Astrocyte (in vitro differentiated cells and primary cell): Measurements from ENCODE around the gene MS4A4A. TPM values are rescaled to one million over a fixed set of nuclear protein-coding genes. Genes with fewer than 3 reads are reported as not detected.

Experiments used
- DNase-seq: peaks from one replicate; pipeline ENCODE4 v3.0.0-alpha.2; 2010; ENCODE audit warnings: low read depth
- FAIRE-seq: peaks from 2 replicates; lab custom pipeline; 2011; peaks lifted over from hg19 to GRCh38; lab: Jason Lieb, UNC
- H2AFZ ChIP-seq: 2 replicates; pipeline ENCODE4 v1.6.0; 2012; ENCODE audit warnings: low read depth, low read length, inconsistent platforms
- H3K27ac ChIP-seq: 2 replicates; pipeline ENCODE4 v1.5.1; 2011; ENCODE audit warnings: low read depth, low read length, inconsistent platforms
- H3K27me3 ChIP-seq: 2 replicates; pipeline ENCODE4 v1.6.0; 2011; ENCODE audit warnings: low read length, inconsistent platforms; ENCODE audit not compliant: insufficient read depth
- H3K36me3 ChIP-seq: 2 replicates; pipeline ENCODE4 v1.5.1; 2011; ENCODE audit warnings: low read length, inconsistent platforms; ENCODE audit not compliant: insufficient read depth
- H3K4me1 ChIP-seq: 2 replicates; pipeline ENCODE4 v1.5.1; 2011; ENCODE audit warnings: low read length, inconsistent platforms; ENCODE audit not compliant: insufficient read depth
- H3K4me2 ChIP-seq: 2 replicates; pipeline ENCODE4 v1.6.0; 2012; ENCODE audit warnings: low read length, inconsistent platforms
- H3K4me3 ChIP-seq: 2 replicates; pipeline ENCODE4 v1.5.1; 2011; ENCODE audit warnings: low read depth, mild to moderate bottlenecking, low read length, inconsistent platforms; ENCODE audit not compliant: insufficient read depth
- H3K79me2 ChIP-seq: 2 replicates; pipeline ENCODE4 v1.6.0; 2012; ENCODE audit warnings: mild to moderate bottlenecking, low read length, inconsistent platforms; ENCODE audit not compliant: insufficient read depth
- H3K9ac ChIP-seq: 2 replicates; pipeline ENCODE4 v1.6.0; 2012; ENCODE audit warnings: mild to moderate bottlenecking, low read length, inconsistent platforms
- H3K9me3 ChIP-seq: 2 replicates; pipeline ENCODE4 v1.5.1; 2012; ENCODE audit warnings: low read depth, mild to moderate bottlenecking, low read length, inconsistent platforms; ENCODE audit not compliant: insufficient read depth
- H4K20me1 ChIP-seq: 2 replicates; pipeline ENCODE4 v1.6.0; 2012; ENCODE audit warnings: low read length, inconsistent platforms; ENCODE audit not compliant: insufficient read depth
- H3K27ac Mint-ChIP-seq: one replicate; pipeline ENCODE4 v1.8.0; 2021; ENCODE audit warnings: mild to moderate bottlenecking, mixed read lengths; ENCODE audit not compliant: unreplicated experiment
- H3K27me3 Mint-ChIP-seq: one replicate; pipeline ENCODE4 v1.8.0; 2021; ENCODE audit warnings: low read depth, mixed read lengths; ENCODE audit not compliant: unreplicated experiment
- H3K36me3 Mint-ChIP-seq: one replicate; pipeline ENCODE4 v1.8.0; 2021; ENCODE audit warnings: low read depth, mixed read lengths; ENCODE audit not compliant: unreplicated experiment
- H3K4me1 Mint-ChIP-seq: one replicate; pipeline ENCODE4 v1.8.0; 2021; ENCODE audit warnings: low read depth, mixed read lengths; ENCODE audit not compliant: unreplicated experiment
- H3K4me3 Mint-ChIP-seq: one replicate; pipeline ENCODE4 v1.8.0; 2021; ENCODE audit warnings: mild to moderate bottlenecking, moderate library complexity, mixed read lengths; ENCODE audit not compliant: unreplicated experiment
- H3K9me3 Mint-ChIP-seq: one replicate; pipeline ENCODE4 v1.8.0; 2021; ENCODE audit warnings: mild to moderate bottlenecking, mixed read lengths; ENCODE audit not compliant: unreplicated experiment
- CTCF ChIP-seq: IDR thresholded peaks from 2 replicates; pipeline ENCODE4 v1.5.1; 2011; ENCODE audit warnings: low read depth, mild to moderate bottlenecking, inconsistent platforms, low read length, moderate library complexity; ENCODE audit not compliant: insufficient read depth
- EZH2 ChIP-seq: IDR thresholded peaks from 2 replicates; pipeline ENCODE4 v1.6.1; 2012; ENCODE audit warnings: mild to moderate bottlenecking, low read length, inconsistent platforms; ENCODE audit not compliant: insufficient read depth
- total RNA-seq: library from RNA; stranded (reverse); gene quantifications from 2 replicates; pipeline ENCODE4 v1.2.1, GENCODE V29; 2021

The MS4A4A gene
- total RNA-seq, 1 donor from 2014 or later: 0.32 TPM

GRCh38 chr11:60251485-60252212 is 28.8 kb upstream of the MS4A4A start:
- DNase-seq (no peak), FAIRE-seq (no peak)
- Histone ChIP-seq H3K27ac (no peak overlapping the region), H3K27me3 (no peaks in the 10 kb centered on the region), H3K4me3 (no peak overlapping the region), H3K79me2 (no peaks in the 10 kb centered on the region), H2AFZ (no peak overlapping the region), H3K9me3 (peaks cover 7% of the 10 kb centered on the region), H3K4me1 (no peaks in the 10 kb centered on the region), H3K36me3 (no peaks in the 10 kb centered on the region), H3K9ac (no peak overlapping the region), H3K4me2 (no peak overlapping the region), H4K20me1 (no peaks in the 10 kb centered on the region)
- H3K4me3 Mint-ChIP-seq: no peak overlapping the region
- H3K27ac Mint-ChIP-seq: no peak overlapping the region
- H3K27me3 Mint-ChIP-seq: no peaks in the 10 kb centered on the region
- H3K4me1 Mint-ChIP-seq: no peaks in the 10 kb centered on the region
- H3K9me3 Mint-ChIP-seq: peaks cover 2% of the 10 kb centered on the region
- H3K36me3 Mint-ChIP-seq: no peaks in the 10 kb centered on the region
- no peak for TF ChIP-seq EZH2

GRCh38 chr11:60252213-60253108 is 28.0 kb upstream of the MS4A4A start:
- H3K27ac ChIP-seq: no peak overlapping the region
- Mint-ChIP-seq H3K4me3 (no peak overlapping the region), H3K27ac (no peak overlapping the region), H3K9me3 (peaks cover 2% of the 10 kb centered on the region), H3K4me1 (no peaks in the 10 kb centered on the region), H3K27me3 (no peaks in the 10 kb centered on the region), H3K36me3 (no peaks in the 10 kb centered on the region)
- no peak overlapping the region for H3K4me3 ChIP-seq
- H3K9me3 ChIP-seq: peaks cover 7% of the 10 kb centered on the region
- H3K9ac ChIP-seq: no peak overlapping the region
- FAIRE-seq: no peak
- TF ChIP-seq EZH2: no peak
- TF ChIP-seq CTCF: no peak
- no peak overlapping the region for H2AFZ ChIP-seq
- H3K36me3 ChIP-seq: no peaks in the 10 kb centered on the region
- no peaks in the 10 kb centered on the region for H3K27me3 ChIP-seq
- H3K4me1 ChIP-seq: no peaks in the 10 kb centered on the region
- no peaks in the 10 kb centered on the region for H4K20me1 ChIP-seq
- DNase-seq: no peak
- H3K4me2 ChIP-seq: no peak overlapping the region
- H3K79me2 ChIP-seq: no peaks in the 10 kb centered on the region

DNA sequence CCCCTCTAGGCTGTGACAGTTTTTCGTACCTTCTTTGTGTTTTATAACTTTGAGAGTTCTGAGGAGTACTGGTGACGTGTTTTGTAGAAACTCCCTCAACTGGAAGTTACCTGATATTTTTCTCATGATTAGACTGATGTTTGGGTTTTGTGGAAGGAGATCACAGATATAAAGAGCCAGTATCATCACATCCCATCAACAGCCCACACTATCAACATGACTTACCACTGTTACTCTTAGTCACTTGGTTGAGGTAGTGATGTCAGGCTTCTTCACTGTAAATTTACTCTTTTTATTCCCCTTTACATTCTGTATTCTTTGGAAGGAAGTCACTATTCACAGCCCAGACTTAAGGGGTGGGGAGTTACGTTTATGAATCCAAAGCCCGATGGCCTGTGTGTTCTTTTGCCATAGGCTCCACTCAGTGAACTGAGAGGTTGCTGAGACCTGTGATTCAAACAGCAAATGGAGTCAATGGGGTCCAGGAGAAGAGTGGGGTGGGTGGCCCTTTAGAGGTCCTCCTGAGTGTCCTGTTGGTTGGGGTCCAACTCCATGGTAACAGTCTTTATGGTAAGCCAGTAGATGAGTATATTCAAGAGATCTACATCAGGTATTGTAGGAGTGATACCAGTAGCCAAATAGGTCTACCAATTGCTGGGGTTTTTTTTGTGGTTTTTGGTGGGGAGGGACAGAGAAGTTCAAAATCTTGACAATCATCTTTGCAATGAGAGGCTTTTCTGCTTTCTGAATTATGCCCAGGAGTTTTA is 22.3 kb upstream of the MS4A4A start:
- TF ChIP-seq EZH2 (no peak), CTCF (no peak)
- H3K79me2 ChIP-seq: no peaks in the 10 kb centered on the region
- H3K4me3 Mint-ChIP-seq: no peak overlapping the region
- H3K27ac ChIP-seq: no peak overlapping the region
- no peaks in the 10 kb centered on the region for H3K4me1 Mint-ChIP-seq
- H3K4me2 ChIP-seq: no peak overlapping the region
- H3K4me3 ChIP-seq: no peak overlapping the region
- H3K27me3 ChIP-seq: no peaks in the 10 kb centered on the region
- H3K9me3 Mint-ChIP-seq: peaks cover 7% of the 10 kb centered on the region
- H4K20me1 ChIP-seq: no peaks in the 10 kb centered on the region
- no peaks in the 10 kb centered on the region for H3K36me3 ChIP-seq
- no peak for FAIRE-seq
- no peak overlapping the region for H2AFZ ChIP-seq
- no peak for DNase-seq
- no peak overlapping the region for H3K9ac ChIP-seq
- H3K9me3 ChIP-seq: peaks cover 9% of the 10 kb centered on the region
- H3K27me3 Mint-ChIP-seq: no peaks in the 10 kb centered on the region
- H3K4me1 ChIP-seq: no peaks in the 10 kb centered on the region
- no peaks in the 10 kb centered on the region for H3K36me3 Mint-ChIP-seq
- no peak overlapping the region for H3K27ac Mint-ChIP-seq
